GM23248 (cell line): ENCODE results near the gene VRTN.
"Not testable (repeated sequence)": the region's sequence is repeated elsewhere in the genome, so short reads cannot be mapped to it uniquely, and the experiment has no call there.

Experiments
- EZH2 ChIP-seq: fragments of 200-600 bp; sonication (generic); IDR thresholded peaks from 2 replicates; pipeline ENCODE4 v1.6.1; 2018; ENCODE audit warnings: antibody characterized with exemption, mild to moderate bottlenecking; ENCODE audit not compliant: insufficient read depth, poor library complexity, severe bottlenecking
- EZH2phosphoT487 ChIP-seq: fragments of 200-600 bp; sonication (generic); IDR thresholded peaks from 2 replicates; pipeline ENCODE4 v1.6.1; 2018; ENCODE audit warnings: antibody characterized with exemption, moderate library complexity, mild to moderate bottlenecking, low read depth; ENCODE audit not compliant: insufficient read depth

DNA sequence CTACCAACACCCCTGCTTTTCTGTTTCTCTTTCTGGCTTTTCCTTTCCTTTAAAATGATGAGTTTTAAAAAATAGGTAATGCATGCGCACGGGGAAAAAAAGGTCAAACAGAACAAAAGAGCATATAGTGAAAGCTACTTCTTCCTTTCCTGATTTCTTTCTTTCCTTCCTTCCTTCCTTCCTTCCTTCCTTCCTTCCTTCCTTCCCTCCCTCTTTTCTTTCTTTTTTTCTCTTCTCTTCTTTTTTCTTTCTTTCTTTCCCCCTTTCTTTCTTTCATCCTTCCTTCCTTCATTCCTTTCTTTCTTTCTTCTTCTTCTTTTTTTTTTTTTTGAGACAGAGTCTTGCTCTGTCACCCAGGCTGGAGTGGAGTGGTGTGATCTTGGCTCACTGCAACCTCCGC is 42.2 kb downstream of the VRTN start:
- TF ChIP-seq EZH2phosphoT487, EZH2: not testable (repeated sequence)
